GM12874 (cell line): ENCODE results near the gene TMEM87B.

Experiments
- CTCF ChIP-seq: IDR thresholded peaks from 2 replicates; pipeline ENCODE4 v1.5.1; 2011; ENCODE audit warnings: low read depth, mild to moderate bottlenecking, control low read depth, low read length, moderate library complexity; ENCODE audit not compliant: insufficient read depth

The TMEM87B gene

DNA sequence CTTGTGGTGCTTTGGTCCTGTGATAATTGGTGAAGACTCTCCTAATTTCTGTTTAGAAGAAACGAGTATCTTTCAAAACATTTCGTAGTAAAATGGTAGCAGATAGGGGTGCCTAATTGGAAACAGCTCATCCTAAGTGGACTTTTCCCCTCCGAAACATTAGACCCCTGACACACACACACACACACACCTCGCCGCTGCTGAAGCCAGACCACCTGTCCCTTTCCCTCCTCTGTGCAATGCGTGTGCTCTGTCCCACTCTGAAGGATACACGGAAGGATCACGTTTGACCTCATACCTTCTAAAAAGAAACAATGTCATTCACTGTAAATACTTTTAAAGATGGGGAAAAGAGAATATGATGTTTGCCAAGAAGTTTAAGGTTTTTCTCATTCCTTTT, 36.2 kb upstream of the TMEM87B start:
- no peak for TF ChIP-seq CTCF

GRCh38 chr2:112019569-112019982, 35.5 kb upstream of the TMEM87B start:
- TF ChIP-seq CTCF = no peak

DNA sequence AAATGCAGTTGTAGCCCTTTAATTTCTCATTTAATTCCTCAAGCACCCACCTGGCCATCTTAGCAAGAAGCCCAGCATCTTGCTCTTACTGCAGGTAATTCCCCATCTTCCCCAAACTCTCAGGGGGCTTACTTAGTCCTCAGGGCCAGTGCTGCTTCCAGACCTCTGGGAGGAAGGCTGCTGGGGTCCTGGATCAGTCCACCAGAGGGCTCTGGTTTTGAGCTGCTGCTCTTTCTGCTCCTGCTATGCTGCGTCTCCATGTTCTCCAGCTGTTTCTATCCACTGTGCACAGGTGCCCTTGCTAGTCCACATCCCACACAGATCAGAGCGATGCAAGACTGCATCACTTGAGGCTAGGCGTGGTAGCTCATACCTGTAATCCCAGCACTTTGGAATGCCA, 34.5 kb upstream of the TMEM87B start:
- no peak for TF ChIP-seq CTCF

- no peak for TF ChIP-seq CTCF
Measured at GRCh38 chr2:112021290-112021689, 33.8 kb upstream of the TMEM87B start.

DNA sequence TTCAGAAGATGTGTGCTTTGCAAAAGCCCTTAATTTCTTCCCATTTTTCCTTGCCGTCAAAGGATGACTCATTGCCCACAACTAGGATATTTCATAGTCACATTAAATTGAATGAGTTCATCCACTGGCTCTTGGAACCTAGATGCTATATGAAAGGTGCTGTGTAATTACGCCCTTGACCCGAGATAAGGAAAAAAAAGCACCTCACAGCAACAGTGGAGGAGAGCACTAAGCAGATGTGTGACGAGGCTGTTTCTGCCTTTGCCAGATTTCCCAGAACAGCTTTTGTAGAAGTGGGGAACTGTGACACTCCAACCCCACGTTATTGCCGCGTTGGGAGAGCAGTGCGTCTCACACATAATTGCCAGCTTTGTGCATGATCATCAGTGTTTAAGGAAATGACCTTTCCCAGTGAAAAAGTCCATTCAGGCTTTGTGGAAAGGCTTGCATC, 33.3 kb upstream of the TMEM87B start:
- TF ChIP-seq CTCF = no peak

DNA sequence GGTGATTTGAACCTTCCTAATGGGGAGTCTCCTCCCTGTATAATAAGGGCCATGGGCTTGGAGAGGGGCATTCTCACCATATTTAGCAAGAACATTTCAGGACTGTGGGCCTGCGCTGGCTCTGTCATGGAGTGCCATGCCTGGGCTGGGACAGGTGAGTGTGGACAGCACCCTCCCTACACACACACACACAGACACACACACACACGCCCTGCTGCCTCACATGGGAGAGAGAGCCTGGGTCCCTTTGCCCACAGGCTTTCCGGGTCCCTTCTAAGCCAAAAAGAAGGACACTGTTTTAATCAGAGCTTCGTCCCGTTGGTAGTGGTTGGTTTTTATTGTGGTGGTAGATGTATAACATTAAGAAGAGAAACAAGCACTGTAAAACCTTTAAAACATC, 31.4 kb upstream of the TMEM87B start:
- TF ChIP-seq CTCF = no peak

DNA sequence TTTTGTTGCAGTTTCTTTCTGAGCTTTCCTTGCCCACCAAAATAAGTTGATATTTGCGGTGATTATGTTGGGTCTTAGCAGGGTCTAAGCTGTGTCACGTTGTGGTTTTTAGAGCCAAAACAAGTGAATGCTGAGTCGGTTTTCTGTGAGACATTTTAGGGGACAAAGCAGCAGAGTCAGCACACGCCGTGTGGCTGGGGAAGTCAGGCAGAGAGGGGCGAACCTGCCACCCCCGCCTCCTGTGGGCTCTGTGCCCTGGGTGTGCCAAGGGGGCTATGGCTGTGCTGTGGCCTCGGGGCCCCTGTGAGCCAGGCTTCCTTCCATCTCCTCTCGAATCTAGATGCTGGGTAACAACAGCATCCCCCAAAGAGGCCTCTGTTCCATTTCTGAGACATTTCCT, 30.8 kb upstream of the TMEM87B start:
- TF ChIP-seq CTCF = no peak

DNA sequence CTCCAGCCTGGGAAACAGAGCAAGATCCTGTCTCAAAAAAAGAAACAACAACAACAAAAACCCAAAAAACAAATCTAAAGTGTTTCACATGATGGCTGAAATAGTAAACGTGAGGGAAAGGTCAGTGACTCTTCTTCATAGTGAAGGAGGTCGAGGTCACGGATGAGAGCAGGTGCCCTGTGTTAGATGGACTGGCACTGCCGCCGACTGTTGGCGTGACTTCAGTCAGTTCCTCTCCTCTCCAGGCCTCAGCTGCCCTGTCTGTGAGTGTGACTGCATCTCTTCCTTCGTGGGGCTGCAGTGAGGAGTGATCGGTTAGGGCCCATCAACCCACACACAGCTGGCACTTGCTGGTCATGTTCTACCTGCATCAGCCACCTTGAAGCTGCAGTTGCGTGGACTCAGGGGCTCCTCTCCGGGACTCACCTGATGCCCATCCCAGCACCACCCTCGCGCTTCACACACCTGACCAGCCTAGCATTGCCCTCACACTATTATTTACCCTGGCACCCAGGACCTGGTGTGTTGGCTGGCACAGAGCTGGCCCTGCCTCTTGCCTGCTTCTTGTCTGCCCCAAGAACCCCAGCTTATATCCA, 30.1 kb upstream of the TMEM87B start:
- TF ChIP-seq CTCF = no peak
